ENCODE measurements around the gene DNER.

- TF ChIP-seq, protein P1, sequence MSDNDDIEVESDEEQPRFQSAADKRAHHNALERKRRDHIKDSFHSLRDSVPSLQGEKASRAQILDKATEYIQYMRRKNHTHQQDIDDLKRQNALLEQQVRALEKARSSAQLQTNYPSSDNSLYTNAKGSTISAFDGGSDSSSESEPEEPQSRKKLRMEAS (IDR thresholded peaks at IDR 0.05; ENCODE audit: insufficient read depth, insufficient read length): no peak
- TF ChIP-seq CTCF (IDR thresholded peaks at IDR 0.05; ENCODE audit: extremely low read depth in 1 of 2, insufficient read depth in 1 of 2, low read depth in 1 of 2, low read length in 2 of 2) (no peak), POLR2A (IDR thresholded peaks at IDR 0.05; ENCODE audit: low read depth, low read length) (no peak), EZH2 (IDR thresholded peaks at IDR 0.05; ENCODE audit: borderline replicate concordance, low read depth, low read length, severe bottlenecking) (no peak), MYC (IDR thresholded peaks at IDR 0.05; ENCODE audit: low read depth, low read length) (no peak)
These were observed 6.0 kb downstream of the DNER start for GRCh38 chr2:229708335-229708734.
